Activated B cell treated with CpG ODN at 0.5 μM for 24 hours (primary cell): ENCODE measurements around the gene SUPT4H1. TPM values are rescaled to one million over a fixed set of nuclear protein-coding genes. Genes with fewer than 3 reads are reported as not detected.

ENCODE experiments used
- ATAC-seq: fragments of 200-7000 bp; cut with Tn5 transposase; one replicate; pipeline ENCODE4 v1.10.0; 2021; ENCODE audit warnings: low read depth, mild to moderate bottlenecking, moderate library complexity
- CTCF ChIA-PET: fragments of 350-600 bp; sonication (Branson Sonifier 250); formaldehyde crosslinking; loops from one replicate; lab custom pipeline; 2021; ENCODE audit warnings: antibody characterized with exemption; lab: Charles Lee
- POLR2A ChIA-PET: fragments of 350-600 bp; sonication (Branson Sonifier 250); formaldehyde crosslinking; loops from one replicate; lab custom pipeline; 2021; ENCODE audit warnings: antibody characterized with exemption; lab: Charles Lee
- DNase-seq: peaks from one replicate; pipeline ENCODE4 v3.0.0; 2022
- H3K27ac Mint-ChIP-seq: one replicate; pipeline ENCODE4 v1.8.0; 2020; ENCODE audit warnings: mixed read lengths
- H3K27me3 Mint-ChIP-seq: one replicate; pipeline ENCODE4 v1.8.0; 2021; ENCODE audit warnings: mixed read lengths
- H3K36me3 Mint-ChIP-seq: one replicate; pipeline ENCODE4 v1.8.0; 2021; ENCODE audit warnings: low read depth, mixed read lengths
- H3K4me1 Mint-ChIP-seq: one replicate; pipeline ENCODE4 v1.8.0; 2021; ENCODE audit warnings: mixed read lengths
- H3K4me3 Mint-ChIP-seq: one replicate; pipeline ENCODE4 v1.8.0; 2020; ENCODE audit warnings: mild to moderate bottlenecking, mixed read lengths
- H3K9me3 Mint-ChIP-seq: one replicate; pipeline ENCODE4 v1.8.0; 2020; ENCODE audit warnings: mixed read lengths
- CTCF ChIP-seq: fragments of 200-600 bp; IDR thresholded peaks from one replicate; pipeline ENCODE4 v1.8.0; 2022; ENCODE audit warnings: antibody characterized with exemption, mild to moderate bottlenecking
- intact Hi-C: fragments of 100-400 bp; cut with micrococcal nuclease; formaldehyde crosslinking; loops from one replicate; pipeline ENCODE4 v1.15.1; 2024
- total RNA-seq: library from RNA; stranded (reverse); gene quantifications from 2 replicates; pipeline ENCODE4 v1.2.3, GENCODE V29; 2022

SUPT4H1 gene
- total RNA-seq, 1 donor from 2014 or later: 90.2 TPM

GRCh38 chr17:58317421-58318064 is 34.5 kb downstream of the SUPT4H1 start:
- CTCF ChIA-PET: interaction anchor here (0.6 to 4.7 kb wide), 50 partner anchors 9 to 687 kb away, joined by 3 to 129 read pairs (median 5); partner anchors contain the start of genes HSF5, MTMR4, RNF43 and SUPT4H1
- POLR2A ChIA-PET: interaction anchor here (0.8 to 27.9 kb wide), 17 partner anchors 9 to 342 kb away, joined by 3 to 3007 read pairs (median 7); partner anchors contain the start of genes HSF5, MTMR4, RNF43 and SUPT4H1
- Mint-ChIP-seq H3K4me3 (no peak overlapping the region), H3K4me1 (peaks cover 15% of the 10 kb centered on the region), H3K9me3 (no peaks in the 10 kb centered on the region), H3K27ac (peak overlapping the region; percentile 79), H3K36me3 (no peaks in the 10 kb centered on the region), H3K27me3 (no peaks in the 10 kb centered on the region)
- TF ChIP-seq CTCF: no peak
- DNase-seq: peak; percentile 55
- peak; percentile 97 for ATAC-seq
- intact Hi-C loops: loop anchor here (1.0 kb wide), 8 partner anchors 12 to 201 kb away; partner anchors contain the start of genes RNF43 and SUPT4H1

GRCh38 chr17:58316260-58316960 is 35.6 kb downstream of the SUPT4H1 start:
- CTCF ChIA-PET: interaction anchor here (0.8 to 4.7 kb wide), 25 partner anchors 9 to 685 kb away, joined by 3 to 129 read pairs (median 7); partner anchors contain the start of genes HSF5, MTMR4, RNF43 and SUPT4H1
- TF ChIP-seq CTCF: no peak

GRCh38 chr17:58315750-58316149 is 36.3 kb downstream of the SUPT4H1 start:
- Mint-ChIP-seq H3K4me1 (peaks cover 15% of the 10 kb centered on the region), H3K9me3 (no peaks in the 10 kb centered on the region), H3K36me3 (no peaks in the 10 kb centered on the region), H3K4me3 (no peak overlapping the region), H3K27ac (no peak overlapping the region), H3K27me3 (no peaks in the 10 kb centered on the region)
- ATAC-seq (no peak), DNase-seq (no peak)
- no peak for TF ChIP-seq CTCF
- POLR2A ChIA-PET: interaction anchor here (4.1 to 27.9 kb wide), 3 partner anchors 11 to 38 kb away, joined by 94 to 3007 read pairs (median 130); partner anchors contain the start of genes SUPT4H1 and TSPOAP1
- CTCF ChIA-PET: interaction anchor here (1.4 to 4.7 kb wide), 7 partner anchors 12 to 132 kb away, joined by 3 to 129 read pairs (median 42); partner anchors contain the start of genes RNF43 and SUPT4H1
- intact Hi-C loops: no loop called here

More at GRCh38 chr17:58316260-58316960, 35.6 kb downstream of the SUPT4H1 start:
- no peak for DNase-seq
- peaks cover 15% of the 10 kb centered on the region for H3K4me1 Mint-ChIP-seq
- no peaks in the 10 kb centered on the region for H3K27me3 Mint-ChIP-seq
- intact Hi-C loops: no loop called here
- H3K36me3 Mint-ChIP-seq: no peaks in the 10 kb centered on the region
- no peak for ATAC-seq
- no peak overlapping the region for H3K27ac Mint-ChIP-seq
- POLR2A ChIA-PET: interaction anchor here (1.3 to 27.9 kb wide), 7 partner anchors 10 to 343 kb away, joined by 5 to 3007 read pairs (median 23); partner anchors contain the start of genes MTMR4, SUPT4H1 and TSPOAP1
- no peak overlapping the region for H3K4me3 Mint-ChIP-seq
- no peaks in the 10 kb centered on the region for H3K9me3 Mint-ChIP-seq

DNA sequence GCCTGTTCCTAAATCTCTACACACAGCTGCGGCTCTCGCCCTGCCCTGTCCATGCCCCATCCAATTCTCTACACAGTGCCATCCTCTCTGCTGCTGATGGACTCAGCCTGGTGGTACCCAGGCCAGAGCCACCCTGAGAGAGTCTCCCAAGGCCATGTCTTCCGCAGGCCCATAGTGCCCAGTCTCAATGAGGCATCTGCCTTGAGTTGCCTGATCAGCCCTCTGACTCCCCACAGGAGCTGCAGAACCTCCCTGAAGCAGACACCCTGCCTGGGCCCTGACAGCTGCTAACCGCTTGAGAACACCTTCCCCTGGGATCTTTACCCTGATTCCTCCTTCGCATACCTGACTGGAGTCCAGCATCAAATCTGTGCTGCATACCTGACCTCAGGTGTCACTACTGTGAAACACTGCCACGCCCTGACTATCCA is 36.7 kb downstream of the SUPT4H1 start:
- intact Hi-C loops: no loop called here
- H3K9me3 Mint-ChIP-seq: no peaks in the 10 kb centered on the region

More for the DNA sequence above, 36.7 kb downstream of the SUPT4H1 start:
- no peak for DNase-seq
- Mint-ChIP-seq H3K27me3 (no peaks in the 10 kb centered on the region), H3K27ac (no peak overlapping the region), H3K4me3 (no peak overlapping the region), H3K4me1 (peaks cover 15% of the 10 kb centered on the region), H3K36me3 (no peaks in the 10 kb centered on the region)
- no peak for TF ChIP-seq CTCF
- CTCF ChIA-PET: interaction anchor here (1.0 to 4.7 kb wide), 9 partner anchors 11 to 190 kb away, joined by 3 to 129 read pairs (median 12); partner anchors contain the start of genes RNF43 and SUPT4H1
- POLR2A ChIA-PET: interaction anchor here (1.0 to 27.9 kb wide), 4 partner anchors 12 to 102 kb away, joined by 3 to 3007 read pairs (median 112); partner anchors contain the start of genes SUPT4H1 and TSPOAP1
- no peak for ATAC-seq
